CD14-positive monocyte (primary cell): ENCODE data around the gene KCNMA1. TPM values are rescaled to one million over a fixed set of nuclear protein-coding genes. Genes with fewer than 3 reads are reported as not detected.
"Not testable (repeated sequence)": the region's sequence is repeated elsewhere in the genome, so short reads cannot be mapped to it uniquely, and the experiment has no call there.

Experiments
- DNase-seq, 3 donors: peaks; one replicate each; pipeline ENCODE4 v3.0.0-alpha.2; 2011 to 2022
- H2AFZ ChIP-seq: 2 replicates; pipeline ENCODE4 v1.6.0; 2012; ENCODE audit warnings: mild to moderate bottlenecking, low read depth, low read length, inconsistent platforms; ENCODE audit not compliant: insufficient read depth, poor library complexity, severe bottlenecking
- H3K27ac ChIP-seq, 2 donors: 1 replicate in 1 of 2; 2 replicates in 1 of 2; pipeline ENCODE4 v1.5.1; 2012 to 2013; ENCODE audit warnings: low read length in 2 of 2, control low read depth in 1 of 2, inconsistent platforms in 1 of 2, low read depth in 1 of 2, mild to moderate bottlenecking in 1 of 2
- H3K27me3 ChIP-seq, 2 donors: one replicate each; pipeline versions ENCODE4 v1.6.0 to v1.6.1; 2011 to 2013; ENCODE audit warnings: low read length in 2 of 2; ENCODE audit not compliant: control insufficient read depth in 2 of 2, insufficient read depth in 2 of 2
- H3K36me3 ChIP-seq, 2 donors: replicated peaks in 1 of 2; 1 replicate in 1 of 2; 2 replicates in 1 of 2; pipeline versions ENCODE4 v1.5.1 to v1.6.1; 2012 to 2013; ENCODE audit warnings: low read length in 2 of 2, control low read depth in 1 of 2, inconsistent platforms in 1 of 2, mild to moderate bottlenecking in 1 of 2; ENCODE audit not compliant: insufficient read depth in 2 of 2, control insufficient read depth in 1 of 2
- H3K4me1 ChIP-seq, 2 donors: 1 replicate in 1 of 2; 2 replicates in 1 of 2; pipeline versions ENCODE4 v1.5.1 to v1.6.1; 2012 to 2013; ENCODE audit warnings: low read length in 2 of 2, control low read depth in 1 of 2, inconsistent platforms in 1 of 2, mild to moderate bottlenecking in 1 of 2, moderate library complexity in 1 of 2; ENCODE audit not compliant: insufficient read depth in 2 of 2, control insufficient read depth in 1 of 2
- H3K4me2 ChIP-seq: replicated peaks from 2 replicates; pipeline ENCODE3; 2012; ENCODE audit warnings: low read length, moderate library complexity, mild to moderate bottlenecking; ENCODE audit not compliant: poor library complexity, severe bottlenecking; ENCODE audit errors: extremely low read depth
- H3K4me3 ChIP-seq, 3 experiments: fragments of 200-600 bp in 1 of 3; sonication (generic) in 1 of 3; replicated peaks in 1 of 3; 1 replicate in 2 of 3; 2 replicates in 1 of 3; pipeline ENCODE4 v1.5.1; 2011 to 2013; ENCODE audit warnings: low read length in 3 of 3, mild to moderate bottlenecking in 3 of 3, control low read depth in 2 of 3, low read depth in 2 of 3, inconsistent platforms in 1 of 3, moderate library complexity in 1 of 3
- H3K79me2 ChIP-seq: 2 replicates; pipeline ENCODE4 v1.6.0; 2012; ENCODE audit warnings: mild to moderate bottlenecking, control low read depth, inconsistent platforms, low read length, moderate library complexity; ENCODE audit not compliant: insufficient read depth
- H3K9ac ChIP-seq: 2 replicates; pipeline ENCODE4 v1.6.0; 2017; ENCODE audit warnings: low read length, mild to moderate bottlenecking; ENCODE audit not compliant: insufficient read depth, poor library complexity, severe bottlenecking
- H3K9me3 ChIP-seq, 2 donors: replicated peaks in 1 of 2; 1 replicate in 1 of 2; 2 replicates in 1 of 2; pipeline versions ENCODE4 v1.5.1 to v1.6.1; 2012 to 2013; ENCODE audit warnings: low read length in 2 of 2, control low read depth in 1 of 2; ENCODE audit not compliant: control insufficient read depth in 1 of 2, insufficient read depth in 1 of 2
- H4K20me1 ChIP-seq: 2 replicates; pipeline ENCODE4 v1.6.0; 2012; ENCODE audit warnings: mild to moderate bottlenecking, low read length, control low read depth, moderate library complexity; ENCODE audit not compliant: insufficient read depth
- H3K27ac Mint-ChIP-seq, 7 donors: one replicate each; pipeline ENCODE4 v1.8.0; 2020; ENCODE audit warnings: mild to moderate bottlenecking in 7 of 7, mixed read lengths in 7 of 7, moderate library complexity in 6 of 7, inconsistent platforms in 2 of 7
- H3K27me3 Mint-ChIP-seq, 3 donors: one replicate each; pipeline ENCODE4 v1.8.0; 2021 to 2022; ENCODE audit warnings: low read depth in 3 of 3, mild to moderate bottlenecking in 3 of 3, mixed read lengths in 3 of 3, moderate library complexity in 3 of 3, inconsistent platforms in 1 of 3
- H3K36me3 Mint-ChIP-seq, 2 donors: one replicate each; pipeline ENCODE4 v1.8.0; 2020; ENCODE audit warnings: mixed read lengths in 2 of 2, inconsistent platforms in 1 of 2, mild to moderate bottlenecking in 1 of 2
- H3K4me1 Mint-ChIP-seq: one replicate; pipeline ENCODE4 v1.8.0; 2020; ENCODE audit warnings: mild to moderate bottlenecking, mixed read lengths
- H3K4me3 Mint-ChIP-seq, 2 donors: one replicate each; pipeline ENCODE4 v1.8.0; 2020; ENCODE audit warnings: mild to moderate bottlenecking in 2 of 2, mixed read lengths in 2 of 2, moderate library complexity in 1 of 2
- H3K9me3 Mint-ChIP-seq, 7 donors: one replicate each; pipeline ENCODE4 v1.8.0; 2020 to 2022; ENCODE audit warnings: mixed read lengths in 7 of 7, mild to moderate bottlenecking in 6 of 7, moderate library complexity in 6 of 7, inconsistent platforms in 2 of 7
- CTCF ChIP-seq: fragments of 200-600 bp; IDR thresholded peaks from one replicate; pipeline ENCODE4 v1.8.0; 2022; ENCODE audit warnings: antibody characterized with exemption, mild to moderate bottlenecking
- WGBS: methylation state at CpG from one replicate; pipeline ENCODE4 v1.1.5; 2013; ENCODE audit warnings: missing lambda C conversion rate; ENCODE audit not compliant: insufficient coverage; 5-methylcytosine and 5-hydroxymethylcytosine counted together
- intact Hi-C, 2 donors: fragments of 100-400 bp; cut with micrococcal nuclease; formaldehyde crosslinking; loops; one replicate each; pipeline versions ENCODE4 v1.15.0 to v1.15.1; 2023
- polyA plus RNA-seq, 3 donors: library from polyadenylated mRNA; depleted of rRNA in 1 of 3; unstranded in 2 of 3; stranded (reverse) in 1 of 3; fragments of 300-500 nt in 2 of 3; fragments of >200 nt in 1 of 3; fragmentation: Illumina TruSeq in 2 of 3; gene quantifications; 1 replicate in 2 of 3; 2 replicates in 1 of 3; pipeline ENCODE4 v1.2.3, GENCODE V29; 2012 to 2021

The KCNMA1 gene
- polyA plus RNA-seq, 3 donors: 0.11 to 1.0 TPM; not detected in 1

GRCh38 chr10:77661674-77662073, 24.1 kb upstream of the KCNMA1 start:
- H3K27ac Mint-ChIP-seq: no peak overlapping the region
- no peaks in the 10 kb centered on the region for H3K79me2 ChIP-seq
- no peak for TF ChIP-seq CTCF
- WGBS: 59% methylated on average over 6 of the region's 6 CpGs
- H3K36me3 Mint-ChIP-seq: no peaks in the 10 kb centered on the region
- H3K27me3 ChIP-seq: peaks cover 2 to 3% of the 10 kb centered on the region in 2 donors
- no peak overlapping the region for H3K9ac ChIP-seq
- H3K4me3 Mint-ChIP-seq: no peak overlapping the region
- H3K4me1 ChIP-seq: no peaks in the 10 kb centered on the region
- H4K20me1 ChIP-seq: no peaks in the 10 kb centered on the region
- H3K9me3 ChIP-seq: peaks cover 9 to 13% of the 10 kb centered on the region in 2 donors
- peaks cover 5 to 19% (median 13%) of the 10 kb centered on the region in 7 donors for H3K9me3 Mint-ChIP-seq
- H3K4me2 ChIP-seq: no peak overlapping the region
- no peak overlapping the region for H3K4me3 ChIP-seq
- H3K27ac ChIP-seq: no peak overlapping the region
- H3K27me3 Mint-ChIP-seq: peaks cover 14 to 27% (median 27%) of the 10 kb centered on the region in 3 donors
- intact Hi-C loops: no loop called here
- no peaks in the 10 kb centered on the region for H3K36me3 ChIP-seq
- DNase-seq: no peak
- no peak overlapping the region for H2AFZ ChIP-seq
- H3K4me1 Mint-ChIP-seq: peaks cover 2% of the 10 kb centered on the region

- no peak for DNase-seq
- H3K27me3 ChIP-seq: peaks cover 2 to 3% of the 10 kb centered on the region in 2 donors
- H3K4me1 ChIP-seq: no peaks in the 10 kb centered on the region
- no peak for TF ChIP-seq CTCF
- H3K36me3 Mint-ChIP-seq: no peaks in the 10 kb centered on the region
- no peak overlapping the region for H3K27ac Mint-ChIP-seq
- no peak overlapping the region for H3K27ac ChIP-seq
- H3K79me2 ChIP-seq: no peaks in the 10 kb centered on the region
- no peak overlapping the region for H3K4me3 Mint-ChIP-seq
- no peak overlapping the region for H2AFZ ChIP-seq
- intact Hi-C loops: no loop called here
- H3K9me3 ChIP-seq: peaks cover 9 to 13% of the 10 kb centered on the region in 2 donors
- no peak overlapping the region for H3K4me3 ChIP-seq
- no CpG with 5 or more reads among the region's 3 CpGs for WGBS
- peaks cover 14 to 28% (median 27%) of the 10 kb centered on the region in 3 donors for H3K27me3 Mint-ChIP-seq
- no peaks in the 10 kb centered on the region for H4K20me1 ChIP-seq
- H3K4me1 Mint-ChIP-seq: peaks cover 2% of the 10 kb centered on the region
- no peaks in the 10 kb centered on the region for H3K36me3 ChIP-seq
- H3K9ac ChIP-seq: no peak overlapping the region
- H3K4me2 ChIP-seq: no peak overlapping the region
- peaks cover 5 to 19% (median 13%) of the 10 kb centered on the region in 7 donors for H3K9me3 Mint-ChIP-seq
These were observed 23.5 kb upstream of the KCNMA1 start for GRCh38 chr10:77661100-77661499.

GRCh38 chr10:77659046-77659670, 21.6 kb upstream of the KCNMA1 start:
- H3K27ac Mint-ChIP-seq, H3K4me1 Mint-ChIP-seq, H4K20me1 ChIP-seq, DNase-seq, H3K36me3 Mint-ChIP-seq, H3K9ac ChIP-seq, H3K27me3 ChIP-seq, H3K4me1 ChIP-seq, H3K4me3 Mint-ChIP-seq, H3K36me3 ChIP-seq, H3K4me3 ChIP-seq, intact Hi-C loops, H3K27ac ChIP-seq, H3K4me2 ChIP-seq, H3K79me2 ChIP-seq, H2AFZ ChIP-seq: not testable (repeated sequence)
- WGBS: no CpG with 5 or more reads among the region's 3 CpGs
- Mint-ChIP-seq H3K9me3 (peaks cover 5 to 19% (median 13%) of the 10 kb centered on the region in 7 donors), H3K27me3 (peaks cover 12 to 23% (median 22%) of the 10 kb centered on the region in 3 donors)
- H3K9me3 ChIP-seq: peaks cover 9 to 13% of the 10 kb centered on the region in 2 donors
